ENCODE data around the gene FMO4. TPM values are rescaled to one million over a fixed set of nuclear protein-coding genes. Genes with fewer than 3 reads are reported as not detected.
"Not testable (repeated sequence)": the region's sequence is repeated elsewhere in the genome, so short reads cannot be mapped to it uniquely, and the experiment has no call there.

The FMO4 gene
- total RNA-seq, 1 donor from 2014 or later = 3.6 TPM

- DNase-seq (ENCODE audit: low spot score) = no peak
Observed at GRCh38 chr1:171389171-171389570, 75.2 kb downstream of the FMO4 start.

- DNase-seq (ENCODE audit: low spot score) = not testable (repeated sequence)
Observed at GRCh38 chr1:171390740-171391139, 76.8 kb downstream of the FMO4 start.

Other genes with a start within 250 kb of the FMO4 start
- 0.86 TPM for gene FMO3, start 223.3 kb upstream of the FMO4 start, total RNA-seq
- 3.5 TPM for gene FMO2, start 128.9 kb upstream of the FMO4 start, total RNA-seq
- not detected for gene FMO1, start 65.7 kb upstream of the FMO4 start, total RNA-seq
- 134 TPM for gene PRRC2C, start 171.3 kb downstream of the FMO4 start, total RNA-seq